ENCODE results near the gene MERTK. TPM values are rescaled to one million over a fixed set of nuclear protein-coding genes. Genes with fewer than 3 reads are reported as not detected.

Gene MERTK
- total RNA-seq, 1 experiment from 2014 or later = 14.5 TPM

DNA sequence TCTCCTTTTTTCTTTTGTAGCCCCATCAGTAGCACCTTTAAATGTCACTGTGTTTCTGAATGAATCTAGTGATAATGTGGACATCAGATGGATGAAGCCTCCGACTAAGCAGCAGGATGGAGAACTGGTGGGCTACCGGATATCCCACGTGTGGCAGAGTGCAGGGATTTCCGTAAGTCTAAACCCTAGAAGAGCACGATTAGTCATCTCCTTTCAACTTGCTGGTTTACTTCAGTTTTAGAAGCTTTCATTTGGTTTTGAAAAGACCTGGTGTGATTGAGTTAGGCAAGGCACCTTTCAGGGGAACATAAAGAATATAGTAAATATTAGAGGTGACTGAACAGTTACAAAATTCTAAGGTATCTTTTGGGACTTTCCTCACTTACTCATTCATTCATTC lies 84.4 kb downstream of the MERTK start:
- ChIA-PET POLR2A (no interaction called here), CTCF (no interaction called here)
- Histone ChIP-seq H3K27ac (ENCODE audit: low read length) (no peak overlapping the region), H3K27me3 (ENCODE audit: control insufficient read depth, insufficient read depth, low read length) (no peaks in the 10 kb centered on the region), H3K4me3 (ENCODE audit: low read depth in 2 of 2, low read length in 2 of 2) (no peak overlapping the region), H3K9me3 (ENCODE audit: control insufficient read depth, insufficient read depth, low read depth, low read length) (no peaks in the 10 kb centered on the region), H3K36me3 (ENCODE audit: control insufficient read depth, insufficient read depth, low read length) (no peaks in the 10 kb centered on the region; the same call in 1 of the 2 replicates), H3K4me1 (ENCODE audit: control insufficient read depth, insufficient read depth, low read length) (0 out of 2 replicates have a peak, but pooled peaks cover 5% of the 10 kb centered on the region)
- no TSS peak for BruUV-seq (replicated peaks)
- no peak for ATAC-seq
- in situ Hi-C loops (cut with HindIII; ENCODE audit: low pct_unique_long_range_greater_than_20kb, low sequenced_read_pairs) (no loop called here), intact Hi-C loops (cut with micrococcal nuclease; ENCODE audit: unreplicated experiment) (no loop called here)
- TF ChIP-seq SIN3A (IDR thresholded peaks at IDR 0.05; ENCODE audit: borderline replicate concordance, insufficient read depth, low read depth, low read length) (no peak), TCF7L2 (IDR thresholded peaks at IDR 0.05; ENCODE audit: low read depth, low read length) (no peak), POLR2AphosphoS5 (IDR thresholded peaks at IDR 0.05; ENCODE audit: low read depth, low read length) (no peak)
- TF ChIP-seq, protein P1, sequence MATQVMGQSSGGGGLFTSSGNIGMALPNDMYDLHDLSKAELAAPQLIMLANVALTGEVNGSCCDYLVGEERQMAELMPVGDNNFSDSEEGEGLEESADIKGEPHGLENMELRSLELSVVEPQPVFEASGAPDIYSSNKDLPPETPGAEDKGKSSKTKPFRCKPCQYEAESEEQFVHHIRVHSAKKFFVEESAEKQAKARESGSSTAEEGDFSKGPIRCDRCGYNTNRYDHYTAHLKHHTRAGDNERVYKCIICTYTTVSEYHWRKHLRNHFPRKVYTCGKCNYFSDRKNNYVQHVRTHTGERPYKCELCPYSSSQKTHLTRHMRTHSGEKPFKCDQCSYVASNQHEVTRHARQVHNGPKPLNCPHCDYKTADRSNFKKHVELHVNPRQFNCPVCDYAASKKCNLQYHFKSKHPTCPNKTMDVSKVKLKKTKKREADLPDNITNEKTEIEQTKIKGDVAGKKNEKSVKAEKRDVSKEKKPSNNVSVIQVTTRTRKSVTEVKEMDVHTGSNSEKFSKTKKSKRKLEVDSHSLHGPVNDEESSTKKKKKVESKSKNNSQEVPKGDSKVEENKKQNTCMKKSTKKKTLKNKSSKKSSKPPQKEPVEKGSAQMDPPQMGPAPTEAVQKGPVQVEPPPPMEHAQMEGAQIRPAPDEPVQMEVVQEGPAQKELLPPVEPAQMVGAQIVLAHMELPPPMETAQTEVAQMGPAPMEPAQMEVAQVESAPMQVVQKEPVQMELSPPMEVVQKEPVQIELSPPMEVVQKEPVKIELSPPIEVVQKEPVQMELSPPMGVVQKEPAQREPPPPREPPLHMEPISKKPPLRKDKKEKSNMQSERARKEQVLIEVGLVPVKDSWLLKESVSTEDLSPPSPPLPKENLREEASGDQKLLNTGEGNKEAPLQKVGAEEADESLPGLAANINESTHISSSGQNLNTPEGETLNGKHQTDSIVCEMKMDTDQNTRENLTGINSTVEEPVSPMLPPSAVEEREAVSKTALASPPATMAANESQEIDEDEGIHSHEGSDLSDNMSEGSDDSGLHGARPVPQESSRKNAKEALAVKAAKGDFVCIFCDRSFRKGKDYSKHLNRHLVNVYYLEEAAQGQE (IDR thresholded peaks at IDR 0.05; ENCODE audit: insufficient read depth in 1 of 2, low read depth in 2 of 2, low read length in 1 of 2) = no peak
- TF ChIP-seq, protein P2, sequence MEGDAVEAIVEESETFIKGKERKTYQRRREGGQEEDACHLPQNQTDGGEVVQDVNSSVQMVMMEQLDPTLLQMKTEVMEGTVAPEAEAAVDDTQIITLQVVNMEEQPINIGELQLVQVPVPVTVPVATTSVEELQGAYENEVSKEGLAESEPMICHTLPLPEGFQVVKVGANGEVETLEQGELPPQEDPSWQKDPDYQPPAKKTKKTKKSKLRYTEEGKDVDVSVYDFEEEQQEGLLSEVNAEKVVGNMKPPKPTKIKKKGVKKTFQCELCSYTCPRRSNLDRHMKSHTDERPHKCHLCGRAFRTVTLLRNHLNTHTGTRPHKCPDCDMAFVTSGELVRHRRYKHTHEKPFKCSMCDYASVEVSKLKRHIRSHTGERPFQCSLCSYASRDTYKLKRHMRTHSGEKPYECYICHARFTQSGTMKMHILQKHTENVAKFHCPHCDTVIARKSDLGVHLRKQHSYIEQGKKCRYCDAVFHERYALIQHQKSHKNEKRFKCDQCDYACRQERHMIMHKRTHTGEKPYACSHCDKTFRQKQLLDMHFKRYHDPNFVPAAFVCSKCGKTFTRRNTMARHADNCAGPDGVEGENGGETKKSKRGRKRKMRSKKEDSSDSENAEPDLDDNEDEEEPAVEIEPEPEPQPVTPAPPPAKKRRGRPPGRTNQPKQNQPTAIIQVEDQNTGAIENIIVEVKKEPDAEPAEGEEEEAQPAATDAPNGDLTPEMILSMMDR (IDR thresholded peaks at IDR 0.05) = no peak
- no peak for DNase-seq (ENCODE audit: low read depth, low spot score)

DNA sequence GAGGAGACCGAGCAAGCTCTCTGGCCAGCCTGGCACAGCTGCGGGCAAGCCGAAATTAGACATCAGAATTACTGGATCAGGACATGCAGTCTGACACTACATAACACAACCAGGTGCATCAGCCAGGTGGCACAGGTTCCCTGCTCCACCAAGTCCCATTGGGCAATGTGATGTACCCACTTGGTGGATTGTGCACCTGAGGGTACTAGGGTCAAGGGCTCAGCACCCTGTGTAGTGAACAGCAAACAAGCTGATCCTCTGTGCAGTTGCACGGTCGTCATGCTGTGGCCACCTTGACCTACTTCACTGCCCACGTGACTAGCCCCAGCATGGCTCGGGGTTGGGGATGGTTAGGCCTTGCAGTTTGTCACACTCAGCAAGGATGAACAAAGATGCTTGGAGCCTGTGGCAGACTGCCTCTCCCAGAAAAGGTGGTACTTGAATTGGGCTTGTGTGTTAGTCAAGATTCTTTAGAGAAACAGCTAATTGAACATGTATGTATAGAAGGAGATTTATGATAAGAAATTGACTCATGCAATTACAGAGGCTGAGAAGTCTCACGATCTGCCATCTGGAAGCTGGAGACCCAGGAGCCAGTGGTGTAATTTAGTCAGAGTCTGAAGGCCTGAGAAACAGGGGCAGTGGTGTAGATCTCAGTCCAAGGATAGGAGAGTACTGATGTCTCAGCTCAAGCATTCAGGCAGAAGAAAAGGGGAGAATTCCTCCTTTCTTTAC lies 85.2 kb downstream of the MERTK start:
- in situ Hi-C loops (cut with HindIII; ENCODE audit: low pct_unique_long_range_greater_than_20kb, low sequenced_read_pairs) (no loop called here), intact Hi-C loops (cut with micrococcal nuclease; ENCODE audit: unreplicated experiment) (no loop called here)
- H3K9me3 ChIP-seq (ENCODE audit: control insufficient read depth, insufficient read depth, low read depth, low read length) = no peaks in the 10 kb centered on the region
- no peak for TF ChIP-seq TCF7L2 (IDR thresholded peaks at IDR 0.05; ENCODE audit: low read depth, low read length)
- TF ChIP-seq POLR2AphosphoS5 (IDR thresholded peaks at IDR 0.05; ENCODE audit: low read depth, low read length) = no peak
- TF ChIP-seq, protein P1 (IDR thresholded peaks at IDR 0.05; ENCODE audit: insufficient read depth in 1 of 2, low read depth in 2 of 2, low read length in 1 of 2) = no peak
- TF ChIP-seq SIN3A (IDR thresholded peaks at IDR 0.05; ENCODE audit: borderline replicate concordance, insufficient read depth, low read depth, low read length) = no peak
- ChIA-PET CTCF (no interaction called here), POLR2A (no interaction called here)
- 0 out of 2 replicates have a peak, but pooled peaks cover 5% of the 10 kb centered on the region for H3K4me1 ChIP-seq (ENCODE audit: control insufficient read depth, insufficient read depth, low read length)
- H3K27ac ChIP-seq (ENCODE audit: low read length) = no peak overlapping the region
- no TSS peak for BruUV-seq (replicated peaks)
- no peaks in the 10 kb centered on the region for H3K27me3 ChIP-seq (ENCODE audit: control insufficient read depth, insufficient read depth, low read length)
- H3K36me3 ChIP-seq (ENCODE audit: control insufficient read depth, insufficient read depth, low read length) = no peaks in the 10 kb centered on the region; the same call in 1 of the 2 replicates
- no peak overlapping the region for H3K4me3 ChIP-seq (ENCODE audit: low read depth in 2 of 2, low read length in 2 of 2)
- DNase-seq (ENCODE audit: low read depth, low spot score) (no peak), ATAC-seq (no peak)
